HG03354 (cell line): Measurements from ENCODE around the gene BMS1.
"Not testable (repeated sequence)": the region's sequence is repeated elsewhere in the genome, so short reads cannot be mapped to it uniquely, and the experiment has no call there.

ENCODE experiments used
- ATAC-seq: cut with Tn5 transposase; IDR thresholded peaks from one replicate; pipeline ENCODE4 v1.9.1; 2021; ENCODE audit warnings: mild to moderate bottlenecking; ENCODE audit not compliant: unreplicated experiment, poor library complexity, severe bottlenecking

The BMS1 gene

GRCh38 chr10:42785759-42786158 lies 3.2 kb downstream of the BMS1 start:
- ATAC-seq: no peak

GRCh38 chr10:42790835-42791234 lies 8.2 kb downstream of the BMS1 start:
- no peak for ATAC-seq

DNA sequence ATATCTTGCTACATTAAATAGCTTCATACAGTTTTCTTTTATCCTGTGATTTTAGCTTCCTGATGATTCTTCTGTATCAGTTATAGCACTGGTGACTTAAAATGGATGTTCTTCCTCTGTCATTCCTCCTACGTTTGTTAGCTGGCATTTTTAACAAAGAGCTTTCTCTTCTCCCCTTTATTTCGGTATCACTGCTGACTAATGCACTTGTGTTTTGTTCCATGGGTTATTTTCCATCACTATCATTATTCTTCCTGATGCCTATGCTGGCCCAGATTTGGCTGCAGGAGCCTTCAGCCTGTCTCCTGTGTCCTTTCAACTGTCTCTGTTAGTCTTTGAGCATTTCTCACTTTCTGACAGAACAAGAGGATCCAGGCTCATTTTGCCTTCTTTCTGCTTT lies 13.1 kb downstream of the BMS1 start:
- no peak for ATAC-seq

- ATAC-seq: no peak
Measured at GRCh38 chr10:42801135-42801534, 18.5 kb downstream of the BMS1 start.

DNA sequence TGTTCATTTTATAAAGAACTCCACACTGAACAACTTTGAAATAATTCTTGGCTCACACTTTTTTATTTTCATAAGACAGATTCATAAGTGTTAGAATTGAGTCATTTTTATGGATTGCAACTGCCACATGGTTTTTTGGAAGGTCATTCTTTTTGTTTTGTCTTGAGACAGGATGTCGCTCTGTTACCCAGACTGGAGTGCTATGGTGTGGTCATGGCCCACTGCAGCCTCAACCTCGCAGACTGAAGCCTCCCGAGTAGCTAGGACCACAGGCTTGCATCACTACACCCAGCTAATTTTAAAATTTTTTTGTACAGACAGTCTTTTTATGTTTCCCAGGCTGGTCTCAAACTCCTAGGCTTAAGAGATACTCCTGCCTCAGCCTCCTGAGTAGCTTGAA lies 20.3 kb downstream of the BMS1 start:
- no peak for ATAC-seq

DNA sequence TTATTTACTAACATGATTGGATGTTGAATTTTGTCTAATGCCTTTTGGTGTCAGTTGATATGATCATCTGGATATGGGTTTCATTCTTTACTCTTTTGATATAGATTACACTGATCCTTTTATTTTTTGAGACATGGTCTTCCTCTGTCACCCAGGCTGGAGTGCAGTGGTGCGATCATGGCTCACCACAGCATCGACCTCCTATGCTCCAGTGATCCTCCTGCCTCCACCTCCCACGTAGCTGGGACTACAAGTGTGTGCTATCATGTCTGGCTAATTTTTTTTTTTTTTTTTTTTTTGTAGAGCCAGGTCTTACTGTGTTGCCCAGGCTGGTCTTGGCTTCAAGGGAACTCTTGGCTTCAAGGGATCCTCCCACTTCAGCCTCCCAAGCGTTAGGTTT lies 27.1 kb downstream of the BMS1 start:
- ATAC-seq: no peak

GRCh38 chr10:42812028-42812427 lies 29.4 kb downstream of the BMS1 start:
- no peak for ATAC-seq

- not testable (repeated sequence) for ATAC-seq
Measured at GRCh38 chr10:42813989-42814687, 31.5 kb downstream of the BMS1 start.

DNA sequence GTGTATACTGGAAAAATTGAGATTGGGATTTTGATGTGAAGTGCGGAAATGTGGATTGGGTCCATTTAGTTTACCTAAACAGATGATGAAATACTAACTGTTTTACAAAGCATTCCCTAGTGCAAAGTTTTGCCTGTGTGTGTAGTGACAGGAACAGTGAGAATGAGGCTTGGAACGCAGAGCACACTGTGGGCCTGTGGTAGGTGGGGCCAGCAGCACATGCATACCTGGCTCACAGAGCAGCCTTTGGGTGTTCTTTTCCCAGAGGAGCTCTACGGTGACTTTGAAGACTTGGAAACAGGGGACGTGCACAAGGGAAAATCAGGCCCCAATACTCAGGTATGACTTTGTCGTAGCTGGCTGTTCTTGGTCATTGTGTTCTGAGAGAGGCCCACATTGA lies 33.7 kb downstream of the BMS1 start:
- ATAC-seq: not testable (repeated sequence)

DNA sequence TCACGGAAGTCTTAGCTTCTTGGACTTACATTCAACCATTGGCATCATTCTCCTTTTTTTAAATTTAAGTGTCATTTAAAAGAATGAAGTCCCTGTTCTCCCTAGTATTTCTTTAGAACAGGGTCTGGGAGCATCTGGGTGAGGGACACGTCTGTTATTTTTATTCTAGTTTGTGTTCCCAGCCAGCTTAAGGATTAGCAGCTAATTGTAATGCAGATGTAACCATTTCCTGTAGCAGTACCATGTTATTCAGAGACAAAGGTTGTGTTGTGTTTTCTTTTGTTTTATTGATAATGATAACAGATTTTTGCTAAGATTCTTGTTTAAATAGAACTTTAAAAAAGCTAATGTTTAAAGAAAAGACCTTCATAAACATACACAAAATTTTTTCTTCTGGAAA lies 34.3 kb downstream of the BMS1 start:
- no peak for ATAC-seq

DNA sequence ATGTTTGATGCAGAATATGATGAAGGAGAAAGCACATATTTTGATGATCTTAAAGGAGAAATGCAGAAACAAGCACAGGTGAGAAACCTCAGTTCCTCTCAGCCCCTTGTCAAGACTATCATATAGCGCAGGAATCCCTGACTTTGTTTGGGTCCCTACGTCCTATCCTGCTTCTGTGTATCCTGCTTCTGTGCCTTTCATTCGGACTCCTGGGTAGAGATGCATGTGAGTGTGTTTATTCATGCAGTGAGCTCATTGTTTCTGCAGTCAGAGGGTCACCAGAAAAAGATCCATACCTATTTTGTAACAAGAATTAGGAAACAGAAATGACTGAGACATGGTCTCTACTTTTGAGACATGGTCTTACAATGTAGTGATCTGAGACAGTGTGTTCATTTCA lies 34.8 kb downstream of the BMS1 start:
- not testable (repeated sequence) for ATAC-seq

DNA sequence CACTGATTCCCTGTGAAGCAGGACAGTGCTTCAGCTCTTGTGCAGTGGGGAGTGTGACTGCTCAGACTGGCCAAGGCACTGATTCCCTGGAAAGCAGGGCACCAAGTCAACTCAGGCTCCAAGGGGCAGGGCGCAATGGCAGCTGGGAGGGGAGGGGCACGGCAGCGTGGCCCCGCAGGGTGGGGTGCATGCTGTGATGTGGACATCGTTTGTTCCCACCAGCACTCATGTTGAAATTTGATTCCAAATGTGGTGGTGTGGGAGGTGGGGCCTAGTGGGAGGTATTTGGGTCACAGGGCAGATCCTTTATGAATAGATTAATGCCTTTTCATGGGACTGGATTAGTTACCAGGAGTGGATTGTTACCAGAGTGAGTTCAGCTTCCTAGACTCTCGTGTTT lies 44.2 kb downstream of the BMS1 start:
- not testable (repeated sequence) for ATAC-seq

- no peak for ATAC-seq
Measured at GRCh38 chr10:42827201-42827600, 44.6 kb downstream of the BMS1 start.

- not testable (repeated sequence) for ATAC-seq
Measured at GRCh38 chr10:42828391-42828790, 45.8 kb downstream of the BMS1 start.

DNA sequence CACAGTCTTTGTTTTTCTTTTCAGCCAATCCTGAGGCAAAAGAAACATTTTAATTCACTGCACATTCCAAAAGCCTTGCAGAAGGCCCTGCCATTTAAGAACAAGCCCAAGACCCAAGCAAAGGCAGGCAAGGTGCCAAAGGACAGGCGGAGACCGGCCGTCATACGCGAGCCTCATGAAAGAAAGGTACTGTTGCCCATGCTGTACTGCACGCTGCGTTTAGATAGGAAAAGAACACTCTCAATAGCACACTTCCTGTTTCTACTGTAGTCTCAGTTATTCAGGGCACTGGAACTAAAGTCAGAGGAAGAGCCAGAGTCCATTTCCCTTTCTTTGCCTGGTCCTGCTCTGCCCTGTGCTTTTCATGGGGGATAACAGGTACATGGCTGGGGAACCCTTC lies 47.6 kb downstream of the BMS1 start:
- ATAC-seq: no peak

DNA sequence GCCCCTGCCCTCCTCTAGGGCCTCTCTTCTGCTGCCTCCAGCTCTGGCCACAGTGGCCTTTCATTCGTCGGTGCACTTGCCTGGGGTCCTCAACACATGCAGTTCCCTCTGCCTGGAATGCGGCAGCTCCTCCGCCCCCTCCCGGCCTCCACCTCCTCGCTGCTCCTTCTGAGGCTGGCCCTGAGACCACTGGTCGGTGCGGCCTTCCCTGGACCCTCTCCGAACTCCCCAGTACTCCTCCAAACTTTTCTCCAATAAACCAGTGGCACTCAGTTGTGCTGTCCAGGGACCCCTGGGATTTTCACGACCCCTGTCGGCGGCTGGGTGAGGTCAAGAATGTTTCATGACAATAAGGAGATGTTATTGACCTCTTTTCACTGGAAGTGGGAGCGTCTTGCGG lies 53.5 kb downstream of the BMS1 start:
- ATAC-seq: no peak

GRCh38 chr10:42836771-42837468 lies 54.3 kb downstream of the BMS1 start:
- no peak for ATAC-seq

DNA sequence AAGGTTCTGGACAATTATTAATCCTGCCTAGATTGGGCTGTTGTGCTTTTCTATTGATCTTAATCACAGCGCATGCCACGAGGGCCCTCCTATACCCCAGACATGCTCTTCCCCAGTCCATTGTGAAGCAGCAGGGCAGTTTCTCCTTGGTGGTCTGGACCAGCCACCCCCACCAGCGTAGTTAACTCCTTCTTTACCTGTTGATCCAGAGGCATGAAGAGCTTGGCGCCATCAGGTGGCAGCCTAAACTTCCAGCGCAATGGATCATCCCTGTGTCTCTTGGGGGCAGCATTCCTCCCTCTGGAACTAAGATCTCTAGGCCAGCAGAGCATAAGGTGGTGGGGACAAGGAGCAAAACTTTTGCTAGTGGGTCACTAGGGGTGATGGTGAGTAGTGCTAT lies 62.2 kb downstream of the BMS1 start:
- not testable (repeated sequence) for ATAC-seq

- not testable (repeated sequence) for ATAC-seq
Measured at GRCh38 chr10:42847261-42847660, 64.7 kb downstream of the BMS1 start.

DNA sequence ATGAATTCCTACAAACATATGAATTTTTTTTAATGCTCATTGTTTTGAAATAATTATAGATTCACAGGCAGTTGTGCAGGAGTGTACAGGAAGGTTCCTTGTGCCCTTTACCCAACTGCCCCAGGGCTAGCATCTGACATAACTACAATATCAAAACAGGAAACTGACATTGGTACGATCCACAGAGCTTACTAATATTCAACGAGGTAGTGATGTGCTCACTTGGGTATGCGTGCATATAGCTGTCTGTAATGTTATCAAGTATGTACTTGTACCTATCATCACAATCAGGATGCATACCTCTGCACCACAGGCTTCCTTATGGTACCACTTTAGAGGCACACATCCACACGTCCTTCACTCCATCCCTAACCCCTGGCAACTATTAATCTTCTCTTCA lies 68.3 kb downstream of the BMS1 start:
- no peak for ATAC-seq

- ATAC-seq: no peak
Measured at GRCh38 chr10:42859256-42859655, 76.7 kb downstream of the BMS1 start.
